Stimulated activated naive CD8-positive, alpha-beta T cell treated with anti-CD3 and anti-CD28 coated beads, Interleukin-15, Interleukin-2, amounts not matched to agents 100 ng/mL and 50 ng/mL, for 24 hours (primary cell): ENCODE results near the gene DISC1.
"Not testable (repeated sequence)": the region's sequence is repeated elsewhere in the genome, so short reads cannot be mapped to it uniquely, and the experiment has no call there.

Experiments
- H3K27ac Mint-ChIP-seq: one replicate; pipeline ENCODE4 v1.8.0; 2021; ENCODE audit warnings: mild to moderate bottlenecking, mixed read lengths
- H3K27me3 Mint-ChIP-seq: one replicate; pipeline ENCODE4 v1.8.0; 2021; ENCODE audit warnings: mixed read lengths
- H3K36me3 Mint-ChIP-seq: one replicate; pipeline ENCODE4 v1.8.0; 2021; ENCODE audit warnings: low read depth, mixed read lengths
- H3K4me1 Mint-ChIP-seq: one replicate; pipeline ENCODE4 v1.8.0; 2021; ENCODE audit warnings: low read depth, mixed read lengths
- H3K4me3 Mint-ChIP-seq: one replicate; pipeline ENCODE4 v1.8.0; 2021; ENCODE audit warnings: mild to moderate bottlenecking, mixed read lengths
- H3K9me3 Mint-ChIP-seq: one replicate; pipeline ENCODE4 v1.8.0; 2021; ENCODE audit warnings: mixed read lengths

The DISC1 gene

DNA sequence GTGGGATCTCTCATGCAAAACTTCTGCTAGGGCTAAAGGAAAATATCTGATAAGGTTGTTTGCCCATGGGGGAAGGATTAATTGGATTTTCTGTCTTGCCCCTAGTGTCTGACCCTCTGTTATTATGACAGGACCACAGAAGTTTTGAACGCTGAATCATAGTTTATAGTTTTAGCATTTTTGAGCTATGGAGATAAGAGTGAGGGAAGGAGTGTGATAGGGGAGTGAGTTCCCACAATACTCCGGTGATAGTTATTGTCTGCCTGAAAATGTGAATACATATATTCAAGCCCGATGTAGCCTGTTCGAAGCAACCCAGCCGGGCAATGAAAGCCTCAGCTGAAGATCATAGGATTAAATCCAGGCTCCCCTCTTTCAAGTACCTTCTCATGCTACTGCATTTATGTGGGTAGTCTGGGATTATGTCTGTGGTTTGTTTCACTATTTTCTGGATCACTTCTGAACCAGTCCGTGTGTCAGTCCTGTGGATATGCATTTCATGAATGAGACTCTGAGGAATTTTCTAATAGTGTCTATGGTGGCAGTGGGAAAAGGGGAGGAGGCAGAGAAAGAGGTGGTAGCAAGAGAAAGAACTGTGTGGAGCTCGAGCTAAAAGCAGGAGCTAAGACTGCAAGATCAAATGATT lies 258.7 kb downstream of the DISC1 start:
- H3K27me3 Mint-ChIP-seq = no peaks in the 10 kb centered on the region
- H3K4me1 Mint-ChIP-seq = no peaks in the 10 kb centered on the region
- no peak overlapping the region for H3K4me3 Mint-ChIP-seq
- H3K9me3 Mint-ChIP-seq = no peaks in the 10 kb centered on the region
- peaks cover 4% of the 10 kb centered on the region for H3K36me3 Mint-ChIP-seq
- H3K27ac Mint-ChIP-seq = no peak overlapping the region

GRCh38 chr1:231887166-231887565 lies 260.6 kb downstream of the DISC1 start:
- no peaks in the 10 kb centered on the region for H3K27me3 Mint-ChIP-seq
- no peak overlapping the region for H3K27ac Mint-ChIP-seq
- H3K4me3 Mint-ChIP-seq = no peak overlapping the region
- no peaks in the 10 kb centered on the region for H3K4me1 Mint-ChIP-seq
- H3K9me3 Mint-ChIP-seq = no peaks in the 10 kb centered on the region
- H3K36me3 Mint-ChIP-seq = peaks cover 4% of the 10 kb centered on the region

DNA sequence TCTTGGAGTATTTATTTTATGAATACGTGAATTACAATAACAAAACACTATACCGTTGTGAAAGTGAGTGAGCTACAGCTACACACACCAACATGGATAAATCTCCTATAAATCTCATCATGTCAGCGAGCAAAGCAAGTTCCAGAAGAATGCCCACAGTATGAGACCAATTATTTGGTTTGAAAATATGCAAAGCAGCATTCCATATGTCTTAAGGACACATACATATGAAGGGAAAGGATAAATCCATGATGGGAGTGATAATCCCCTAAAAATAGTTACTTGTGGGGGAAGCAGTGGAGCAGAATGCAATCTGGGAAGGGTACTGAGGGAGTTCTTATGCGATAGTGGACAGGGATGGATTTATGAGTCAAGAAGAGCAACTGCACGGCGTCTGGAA lies 261.3 kb downstream of the DISC1 start:
- Mint-ChIP-seq H3K27me3 (no peaks in the 10 kb centered on the region), H3K27ac (no peak overlapping the region), H3K9me3 (no peaks in the 10 kb centered on the region), H3K4me3 (no peak overlapping the region), H3K36me3 (peaks cover 4% of the 10 kb centered on the region), H3K4me1 (no peaks in the 10 kb centered on the region)

- H3K27ac Mint-ChIP-seq = no peak overlapping the region
Observed at GRCh38 chr1:231890791-231891190, 264.2 kb downstream of the DISC1 start.

DNA sequence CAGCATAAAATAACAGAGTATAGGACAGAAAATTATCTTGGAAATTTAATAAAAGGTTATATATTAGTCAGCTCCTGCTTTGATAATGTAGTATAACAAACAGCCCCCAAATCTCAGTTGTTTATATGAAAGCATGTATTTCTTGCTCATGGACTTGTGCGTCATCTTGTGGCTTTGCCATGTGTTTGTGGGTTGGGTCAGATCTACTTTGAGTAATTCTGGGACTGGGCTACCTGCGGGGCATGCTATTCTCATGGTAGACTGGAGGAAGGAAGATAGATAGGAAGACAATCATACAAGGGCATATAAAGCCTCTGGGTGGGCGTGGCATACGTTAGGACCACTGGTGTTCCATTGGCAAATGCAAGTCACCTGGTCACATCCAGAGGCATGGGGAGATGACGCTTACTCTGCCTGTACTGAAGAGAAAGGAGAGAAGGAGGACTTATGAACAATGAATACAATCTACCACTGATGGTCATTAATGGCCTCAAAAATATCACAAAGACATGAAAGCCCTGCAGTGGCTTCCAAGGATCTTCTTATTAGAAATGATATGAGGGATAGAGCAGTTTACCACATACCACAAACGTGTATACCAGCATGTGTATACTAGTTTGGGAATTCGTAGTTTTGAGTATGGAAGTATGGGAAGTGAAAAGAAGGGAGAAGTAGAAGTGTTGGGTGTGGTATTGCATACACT lies 267.0 kb downstream of the DISC1 start:
- Mint-ChIP-seq H3K36me3 (no peaks in the 10 kb centered on the region), H3K27ac (no peak overlapping the region), H3K4me3 (no peak overlapping the region), H3K4me1 (no peaks in the 10 kb centered on the region), H3K27me3 (no peaks in the 10 kb centered on the region), H3K9me3 (no peaks in the 10 kb centered on the region)

More at GRCh38 chr1:231890791-231891190, 264.2 kb downstream of the DISC1 start:
- Mint-ChIP-seq H3K4me3 (no peak overlapping the region), H3K9me3 (no peaks in the 10 kb centered on the region), H3K27me3 (no peaks in the 10 kb centered on the region), H3K36me3 (peaks cover 4% of the 10 kb centered on the region), H3K4me1 (no peaks in the 10 kb centered on the region)

GRCh38 chr1:231896806-231897205 lies 270.2 kb downstream of the DISC1 start:
- Mint-ChIP-seq H3K36me3 (no peaks in the 10 kb centered on the region), H3K9me3 (no peaks in the 10 kb centered on the region), H3K4me3 (no peak overlapping the region), H3K27me3 (no peaks in the 10 kb centered on the region), H3K4me1 (no peaks in the 10 kb centered on the region), H3K27ac (no peak overlapping the region)

- Mint-ChIP-seq H3K36me3 (no peaks in the 10 kb centered on the region), H3K27me3 (no peaks in the 10 kb centered on the region), H3K9me3 (no peaks in the 10 kb centered on the region), H3K4me3 (no peak overlapping the region), H3K27ac (no peak overlapping the region), H3K4me1 (no peaks in the 10 kb centered on the region)
Observed at GRCh38 chr1:231899046-231899445, 272.5 kb downstream of the DISC1 start.

DNA sequence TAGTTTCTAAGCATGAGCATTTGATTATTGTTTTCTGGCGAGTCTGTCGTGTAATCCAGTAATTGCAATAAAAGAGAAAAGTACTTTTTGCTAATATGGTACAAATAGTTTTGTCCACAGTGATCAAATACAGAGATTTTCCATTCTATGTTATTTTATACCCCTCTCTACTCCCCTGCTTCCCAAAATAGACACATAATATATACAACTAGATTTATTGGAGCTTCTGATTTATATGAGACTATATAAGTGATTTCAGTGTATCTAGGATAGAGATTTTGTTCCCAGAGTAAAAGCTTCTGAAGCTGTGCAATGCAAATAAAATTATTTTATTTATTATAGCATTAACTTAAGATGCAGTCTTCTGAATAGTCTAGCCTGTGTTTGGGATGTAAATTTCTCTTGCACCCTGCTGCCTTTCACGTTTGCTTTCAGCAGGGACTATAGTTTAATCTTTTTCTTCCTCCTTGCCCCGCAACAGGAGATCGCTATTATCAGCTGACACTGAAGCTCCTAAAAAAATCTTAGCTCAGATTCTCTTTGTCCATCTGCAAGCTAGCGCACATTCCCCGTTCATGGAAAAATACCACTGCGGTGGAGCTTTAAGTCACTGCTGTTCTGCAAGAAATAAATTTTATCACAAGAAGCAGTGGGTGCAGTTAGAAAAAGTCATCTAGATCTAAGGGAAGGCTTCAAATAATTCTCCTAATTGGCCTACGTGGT lies 273.3 kb downstream of the DISC1 start:
- Mint-ChIP-seq H3K9me3 (peaks cover 4% of the 10 kb centered on the region), H3K36me3 (no peaks in the 10 kb centered on the region), H3K27ac (no peak overlapping the region), H3K4me3 (no peak overlapping the region), H3K27me3 (no peaks in the 10 kb centered on the region), H3K4me1 (no peaks in the 10 kb centered on the region)

DNA sequence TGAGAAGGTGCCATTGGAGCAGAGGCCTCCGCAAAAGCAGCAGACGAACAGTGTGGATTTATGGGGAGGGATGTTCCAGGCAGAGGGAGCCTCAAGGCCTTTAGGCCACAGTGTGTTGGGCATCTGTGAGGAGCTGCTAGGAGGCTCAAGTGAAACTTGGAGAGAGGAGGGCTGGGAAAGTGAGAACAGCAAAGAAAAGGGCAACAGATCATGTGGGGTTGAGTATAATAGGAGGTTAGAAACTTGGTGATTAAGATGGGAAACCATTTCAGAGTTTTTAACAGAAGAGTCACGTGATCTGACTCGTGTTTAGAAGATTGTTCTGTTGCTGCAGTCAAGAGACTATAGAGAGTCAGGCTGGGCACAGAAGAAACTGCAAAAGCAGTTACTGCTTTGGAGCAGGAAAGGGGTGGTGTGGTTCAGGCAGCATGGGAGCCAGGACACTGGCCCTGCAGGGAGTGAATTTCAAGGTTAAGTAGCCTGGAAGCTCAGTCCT lies 277.0 kb downstream of the DISC1 start:
- peaks cover 6% of the 10 kb centered on the region for H3K9me3 Mint-ChIP-seq
- no peaks in the 10 kb centered on the region for H3K27me3 Mint-ChIP-seq
- H3K4me1 Mint-ChIP-seq = no peaks in the 10 kb centered on the region
- H3K36me3 Mint-ChIP-seq = no peaks in the 10 kb centered on the region
- H3K4me3 Mint-ChIP-seq = no peak overlapping the region
- H3K27ac Mint-ChIP-seq = no peak overlapping the region

GRCh38 chr1:231907310-231907709 lies 280.7 kb downstream of the DISC1 start:
- not testable (repeated sequence) for H3K4me3 Mint-ChIP-seq, H3K9me3 Mint-ChIP-seq, H3K36me3 Mint-ChIP-seq

DNA sequence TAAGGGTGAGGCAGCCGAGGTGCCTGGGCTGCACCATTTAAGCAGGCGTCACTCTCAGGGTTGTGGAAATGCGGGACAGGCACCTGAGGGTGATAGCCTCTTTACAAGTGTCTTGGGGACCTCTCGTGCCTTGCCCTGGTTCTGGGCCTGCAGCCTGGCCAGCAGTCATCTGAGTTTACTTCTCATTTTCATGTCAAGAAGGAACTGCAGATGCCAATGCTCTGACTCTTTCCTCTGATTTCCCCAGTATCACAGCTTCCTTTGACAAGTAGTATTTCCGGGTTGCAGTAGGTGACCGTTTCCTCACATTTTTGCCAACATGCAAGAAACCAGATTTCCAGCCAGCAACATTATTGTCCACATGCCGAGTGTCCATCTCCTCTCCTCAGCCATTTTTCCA lies 286.9 kb downstream of the DISC1 start:
- no peaks in the 10 kb centered on the region for H3K36me3 Mint-ChIP-seq
- no peak overlapping the region for H3K27ac Mint-ChIP-seq
- H3K9me3 Mint-ChIP-seq = no peaks in the 10 kb centered on the region
- H3K4me3 Mint-ChIP-seq = no peak overlapping the region
- peaks cover 55% of the 10 kb centered on the region for H3K4me1 Mint-ChIP-seq
- no peaks in the 10 kb centered on the region for H3K27me3 Mint-ChIP-seq

More at GRCh38 chr1:231907310-231907709, 280.7 kb downstream of the DISC1 start:
- H3K4me1 Mint-ChIP-seq, H3K27me3 Mint-ChIP-seq, H3K27ac Mint-ChIP-seq: not testable (repeated sequence)

DNA sequence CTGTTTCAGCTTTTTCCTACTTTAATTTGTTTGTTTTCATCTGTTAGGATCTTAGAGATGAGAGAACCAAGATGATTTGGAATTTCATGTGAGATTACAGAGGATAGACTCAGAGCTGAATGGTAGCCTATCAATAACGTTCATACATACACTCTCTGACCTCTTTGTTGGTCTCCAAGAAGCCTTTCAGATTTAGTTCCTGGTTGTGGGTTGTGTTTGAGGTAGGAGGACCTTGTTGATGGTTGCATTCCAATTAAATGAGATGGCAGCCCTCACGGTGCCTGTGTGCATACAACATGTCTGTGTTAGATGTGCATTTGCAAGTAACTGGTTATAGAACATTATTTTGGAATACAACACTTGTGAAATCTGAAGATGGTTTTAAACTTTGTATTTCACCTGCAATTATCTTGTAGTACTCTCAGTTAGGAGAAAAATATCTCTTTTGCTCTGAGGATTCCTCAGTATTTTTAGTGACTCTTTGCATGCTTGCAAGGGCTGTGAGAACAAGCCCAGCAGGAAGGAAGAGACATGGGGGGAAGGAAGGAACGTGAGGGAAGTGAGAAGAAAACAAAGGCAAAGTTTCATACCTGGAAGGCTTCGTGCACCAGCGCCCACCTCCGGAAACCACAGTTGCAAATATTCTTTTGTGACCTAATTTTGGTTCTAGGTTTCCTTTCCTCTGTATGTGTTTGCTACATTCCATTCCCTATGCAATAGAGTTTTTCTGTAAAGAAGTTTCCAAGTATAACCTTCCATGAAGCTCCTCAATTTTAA lies 291.8 kb downstream of the DISC1 start:
- H3K9me3 Mint-ChIP-seq = no peaks in the 10 kb centered on the region
- no peaks in the 10 kb centered on the region for H3K36me3 Mint-ChIP-seq

GRCh38 chr1:231919239-231919885 lies 292.8 kb downstream of the DISC1 start:
- Mint-ChIP-seq H3K36me3 (no peaks in the 10 kb centered on the region), H3K27me3 (no peaks in the 10 kb centered on the region), H3K4me1 (peaks cover 67% of the 10 kb centered on the region), H3K4me3 (peak overlapping the region; percentile 25), H3K27ac (peak overlapping the region; percentile 53), H3K9me3 (no peaks in the 10 kb centered on the region)

More for the DNA sequence above, 291.8 kb downstream of the DISC1 start:
- peak overlapping the region; percentile 53 for H3K27ac Mint-ChIP-seq
- H3K4me3 Mint-ChIP-seq = peak overlapping the region; percentile 16
- H3K4me1 Mint-ChIP-seq = peaks cover 71% of the 10 kb centered on the region
- no peaks in the 10 kb centered on the region for H3K27me3 Mint-ChIP-seq

DNA sequence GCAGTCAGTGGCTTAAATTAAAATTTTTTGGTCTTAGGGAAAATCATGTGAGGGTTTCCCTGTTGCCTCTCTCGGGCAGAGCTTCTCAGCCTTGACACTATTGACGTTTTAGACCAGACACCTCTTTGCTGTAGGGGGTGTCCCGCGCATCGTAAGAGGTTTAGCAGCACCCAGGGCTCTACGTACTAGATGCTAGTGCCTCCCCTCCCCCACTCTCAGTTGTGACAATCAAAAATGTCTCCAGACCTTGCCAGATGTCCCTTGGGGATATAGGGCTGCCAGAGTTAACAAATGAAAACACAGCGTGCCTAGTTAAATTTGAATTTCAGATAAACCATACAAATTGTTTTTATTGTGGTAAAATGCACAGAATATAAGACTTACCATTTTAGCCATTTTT lies 293.3 kb downstream of the DISC1 start:
- no peak overlapping the region for H3K27ac Mint-ChIP-seq
- no peaks in the 10 kb centered on the region for H3K9me3 Mint-ChIP-seq
- peak overlapping the region; percentile 25 for H3K4me3 Mint-ChIP-seq
- H3K36me3 Mint-ChIP-seq = no peaks in the 10 kb centered on the region
- peaks cover 62% of the 10 kb centered on the region for H3K4me1 Mint-ChIP-seq
- no peaks in the 10 kb centered on the region for H3K27me3 Mint-ChIP-seq
